Gastrocnemius medialis (tissue), 4 donors: ENCODE measurements around the gene GPC6. TPM values are rescaled to one million over a fixed set of nuclear protein-coding genes. Genes with fewer than 3 reads are reported as not detected.
"Not testable (repeated sequence)": the region's sequence is repeated elsewhere in the genome, so short reads cannot be mapped to it uniquely, and the experiment has no call there.

Source experiments
- ATAC-seq, 2 donors: fragments of 150-250 bp; one replicate each; pipeline ENCODE4 v1.9.1; 2016
- DNase-seq, 2 donors: peaks; one replicate each; pipeline ENCODE4 v3.0.0-alpha.2; 2019
- H3K27ac ChIP-seq, 4 donors: fragments of 200-600 bp; sonication (generic); 1 replicate in 1 of 4; 2 replicates in 3 of 4; pipeline ENCODE4 v1.5.1; 2016 to 2018; ENCODE audit warnings: mild to moderate bottlenecking in 2 of 4, moderate library complexity in 1 of 4
- H3K27me3 ChIP-seq, 3 donors: fragments of 200-600 bp; sonication (generic) in 2 of 3; 1 replicate in 1 of 3; 2 replicates in 2 of 3; pipeline versions ENCODE4 v1.5.1 to v1.6.0; 2016 to 2019; ENCODE audit warnings: mild to moderate bottlenecking in 1 of 3, moderate library complexity in 1 of 3
- H3K36me3 ChIP-seq, 2 donors: fragments of 200-600 bp; sonication (generic) in 1 of 2; one replicate each; pipeline ENCODE4 v1.5.1; 2017 to 2018
- H3K4me1 ChIP-seq, 2 donors: fragments of 200-600 bp; sonication (generic) in 1 of 2; one replicate each; pipeline ENCODE4 v1.5.1; 2016 to 2017; ENCODE audit warnings: mild to moderate bottlenecking in 2 of 2
- H3K4me3 ChIP-seq, 4 donors: fragments of 200-600 bp; sonication (generic) in 3 of 4; 1 replicate in 1 of 4; 2 replicates in 3 of 4; pipeline ENCODE4 v1.5.1; 2016 to 2019; ENCODE audit warnings: mild to moderate bottlenecking in 2 of 4
- H3K9me3 ChIP-seq, 3 donors: fragments of 200-600 bp; sonication (generic) in 2 of 3; 1 replicate in 1 of 3; 2 replicates in 2 of 3; pipeline ENCODE4 v1.5.1; 2016 to 2019
- POLR2A ChIP-seq, 2 donors: fragments of 450-650 bp; IDR thresholded peaks; one replicate each; pipeline ENCODE4 v1.6.1; 2017; ENCODE audit warnings: antibody characterized with exemption in 2 of 2, mild to moderate bottlenecking in 2 of 2, moderate library complexity in 2 of 2
- in situ Hi-C, 4 donors: fragments of 200-750 bp; cut with MboI; loops; one replicate each; pipeline versions ENCODE4 v1.15.0 to v1.8.0; 2017; ENCODE audit warnings: low sequenced_read_pairs in 4 of 4
- intact Hi-C: fragments of 100-400 bp; cut with DNase I; formaldehyde crosslinking; loops from one replicate; pipeline ENCODE4 v1.15.1; 2023; ENCODE audit warnings: low total_unique reads
- total RNA-seq, 4 donors: library from RNA; depleted of rRNA; stranded (reverse); fragments of >200 nt; gene quantifications; one replicate each; pipeline versions ENCODE4 v1.1.0 to v1.2.3, GENCODE V29; 2016
- TF ChIP-seq, protein P1 (sequence below), 5 experiments: fragments of 450-650 bp in 3 of 5; fragments of 200-600 bp in 2 of 5; sonication (generic) in 2 of 5; IDR thresholded peaks in 4 of 5; conservative IDR thresholded peaks in 1 of 5; 1 replicate in 4 of 5; 2 replicates in 1 of 5; pipeline ENCODE4 v1.5.1; 2016 to 2019; ENCODE audit warnings: antibody characterized with exemption in 5 of 5, mild to moderate bottlenecking in 3 of 5, moderate library complexity in 3 of 5

GPC6 gene
- total RNA-seq, 4 donors from 2014 or later: 0.47 to 0.88 (median 0.59) TPM

DNA sequence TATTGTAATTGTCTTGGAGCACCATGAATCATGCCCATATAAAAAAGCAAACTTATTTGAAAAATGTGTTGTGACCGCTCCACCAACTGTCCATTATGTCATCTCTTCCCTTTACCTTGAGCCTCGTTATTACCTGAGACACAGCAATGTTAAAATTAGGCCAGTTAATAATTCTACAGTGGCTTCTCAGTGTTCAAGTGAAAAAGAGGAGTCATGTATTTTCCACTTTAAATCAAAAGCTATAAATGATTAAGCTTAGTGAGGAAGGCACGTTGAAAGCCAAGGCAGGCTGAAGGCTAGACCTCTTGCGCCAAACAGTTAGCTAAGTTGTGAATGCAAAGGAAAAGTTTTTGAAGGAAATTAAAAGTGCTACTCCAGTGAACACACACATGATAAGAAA, 210.5 kb downstream of the GPC6 start:
- Histone ChIP-seq H3K9me3 (no peaks in the 10 kb centered on the region), H3K4me1 (no peaks in the 10 kb centered on the region), H3K4me3 (no peak overlapping the region), H3K27ac (no peak overlapping the region), H3K27me3 (no peaks in the 10 kb centered on the region), H3K36me3 (no peaks in the 10 kb centered on the region)
- TF ChIP-seq, protein P1, sequence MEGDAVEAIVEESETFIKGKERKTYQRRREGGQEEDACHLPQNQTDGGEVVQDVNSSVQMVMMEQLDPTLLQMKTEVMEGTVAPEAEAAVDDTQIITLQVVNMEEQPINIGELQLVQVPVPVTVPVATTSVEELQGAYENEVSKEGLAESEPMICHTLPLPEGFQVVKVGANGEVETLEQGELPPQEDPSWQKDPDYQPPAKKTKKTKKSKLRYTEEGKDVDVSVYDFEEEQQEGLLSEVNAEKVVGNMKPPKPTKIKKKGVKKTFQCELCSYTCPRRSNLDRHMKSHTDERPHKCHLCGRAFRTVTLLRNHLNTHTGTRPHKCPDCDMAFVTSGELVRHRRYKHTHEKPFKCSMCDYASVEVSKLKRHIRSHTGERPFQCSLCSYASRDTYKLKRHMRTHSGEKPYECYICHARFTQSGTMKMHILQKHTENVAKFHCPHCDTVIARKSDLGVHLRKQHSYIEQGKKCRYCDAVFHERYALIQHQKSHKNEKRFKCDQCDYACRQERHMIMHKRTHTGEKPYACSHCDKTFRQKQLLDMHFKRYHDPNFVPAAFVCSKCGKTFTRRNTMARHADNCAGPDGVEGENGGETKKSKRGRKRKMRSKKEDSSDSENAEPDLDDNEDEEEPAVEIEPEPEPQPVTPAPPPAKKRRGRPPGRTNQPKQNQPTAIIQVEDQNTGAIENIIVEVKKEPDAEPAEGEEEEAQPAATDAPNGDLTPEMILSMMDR (IDR thresholded peaks at IDR 0.05 in 4 of 5, conservative IDR thresholded peaks at IDR 0.05 in 1 of 5): no peak
- TF ChIP-seq POLR2A (IDR thresholded peaks at IDR 0.05): no peak
- ATAC-seq: no peak
- in situ Hi-C loops (no loop called here), intact Hi-C loops (no loop called here)
- no peak for DNase-seq

DNA sequence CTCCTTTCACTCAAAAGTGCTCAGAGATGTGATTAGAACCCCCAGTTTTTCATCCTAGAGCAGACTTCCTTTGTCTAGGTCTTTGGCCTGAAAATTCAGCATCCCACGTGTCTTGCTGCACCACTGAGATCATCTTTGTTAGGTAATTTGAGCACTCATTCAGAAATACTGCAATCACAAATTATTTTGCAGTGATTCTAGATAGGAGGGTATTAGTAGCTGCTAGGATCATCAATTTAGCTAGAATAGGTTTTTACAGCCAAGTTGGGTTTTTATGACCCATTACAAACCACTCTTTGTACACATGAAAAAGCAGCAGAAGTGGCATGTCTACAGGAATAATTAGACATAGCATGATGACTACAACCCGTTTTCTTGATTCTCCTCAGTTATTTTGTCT, 219.6 kb downstream of the GPC6 start:
- intact Hi-C loops: no loop called here
- no peaks in the 10 kb centered on the region for H3K4me1 ChIP-seq
- no peaks in the 10 kb centered on the region for H3K27me3 ChIP-seq
- no peaks in the 10 kb centered on the region for H3K36me3 ChIP-seq
- TF ChIP-seq POLR2A (IDR thresholded peaks at IDR 0.05): no peak
- TF ChIP-seq, protein P1 (IDR thresholded peaks at IDR 0.05 in 4 of 5, conservative IDR thresholded peaks at IDR 0.05 in 1 of 5): no peak
- no peak overlapping the region for H3K4me3 ChIP-seq
- in situ Hi-C loops: no loop called here
- ATAC-seq (no peak), DNase-seq (no peak)
- no peak overlapping the region for H3K27ac ChIP-seq
- H3K9me3 ChIP-seq: no peaks in the 10 kb centered on the region

DNA sequence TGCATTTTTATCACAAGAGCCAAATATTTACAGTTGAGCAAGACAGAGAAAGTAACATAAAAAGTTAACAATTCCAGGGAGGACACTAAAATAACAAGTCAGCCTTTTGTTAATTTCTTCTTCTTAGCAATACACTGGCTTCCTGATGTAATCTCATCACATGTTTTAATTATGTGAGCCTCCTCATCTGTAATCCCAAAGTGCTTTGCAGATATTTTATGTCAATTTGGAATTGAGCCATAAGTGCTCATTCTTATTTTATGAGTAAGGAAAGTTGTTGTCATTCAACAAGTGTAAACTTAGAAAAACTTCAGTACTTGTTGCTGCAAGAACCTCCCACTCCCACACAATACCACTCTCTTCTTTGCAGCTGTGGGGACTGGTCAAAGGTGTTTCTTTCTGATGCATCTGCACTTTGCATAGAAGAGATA, 223.6 kb downstream of the GPC6 start:
- Histone ChIP-seq H3K9me3 (no peaks in the 10 kb centered on the region), H3K27me3 (no peaks in the 10 kb centered on the region), H3K27ac (no peak overlapping the region), H3K4me1 (no peaks in the 10 kb centered on the region), H3K4me3 (no peak overlapping the region), H3K36me3 (no peaks in the 10 kb centered on the region)
- no peak for DNase-seq
- no peak for ATAC-seq
- in situ Hi-C loops: no loop called here
- intact Hi-C loops: no loop called here
- TF ChIP-seq POLR2A (IDR thresholded peaks at IDR 0.05): no peak
- TF ChIP-seq, protein P1 (IDR thresholded peaks at IDR 0.05 in 4 of 5, conservative IDR thresholded peaks at IDR 0.05 in 1 of 5): no peak

DNA sequence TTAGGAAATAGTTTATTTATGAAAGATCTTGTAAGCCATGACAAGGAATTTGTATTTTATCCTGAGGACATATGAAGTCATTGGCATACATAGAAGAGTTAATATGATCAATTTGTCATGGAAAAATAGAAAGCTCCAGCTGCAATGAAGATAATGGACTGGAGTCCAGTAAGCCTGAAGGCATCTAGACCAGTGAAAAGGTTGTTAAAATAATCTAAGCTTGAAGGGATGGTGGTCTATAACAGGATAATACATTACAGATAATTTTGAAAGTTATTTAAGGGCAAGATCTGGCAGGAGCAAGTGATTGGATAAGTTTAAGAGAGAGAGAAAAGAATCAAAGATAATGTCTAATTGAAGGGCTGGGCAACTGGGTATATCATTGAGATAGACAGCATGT, 224.2 kb downstream of the GPC6 start:
- intact Hi-C loops: no loop called here
- Histone ChIP-seq H3K27ac (no peak overlapping the region), H3K4me1 (no peaks in the 10 kb centered on the region), H3K9me3 (no peaks in the 10 kb centered on the region), H3K4me3 (no peak overlapping the region), H3K27me3 (no peaks in the 10 kb centered on the region), H3K36me3 (no peaks in the 10 kb centered on the region)
- no peak for TF ChIP-seq POLR2A (IDR thresholded peaks at IDR 0.05)
- TF ChIP-seq, protein P1 (IDR thresholded peaks at IDR 0.05 in 4 of 5, conservative IDR thresholded peaks at IDR 0.05 in 1 of 5): no peak
- no peak for ATAC-seq
- no peak for DNase-seq
- in situ Hi-C loops: no loop called here

DNA sequence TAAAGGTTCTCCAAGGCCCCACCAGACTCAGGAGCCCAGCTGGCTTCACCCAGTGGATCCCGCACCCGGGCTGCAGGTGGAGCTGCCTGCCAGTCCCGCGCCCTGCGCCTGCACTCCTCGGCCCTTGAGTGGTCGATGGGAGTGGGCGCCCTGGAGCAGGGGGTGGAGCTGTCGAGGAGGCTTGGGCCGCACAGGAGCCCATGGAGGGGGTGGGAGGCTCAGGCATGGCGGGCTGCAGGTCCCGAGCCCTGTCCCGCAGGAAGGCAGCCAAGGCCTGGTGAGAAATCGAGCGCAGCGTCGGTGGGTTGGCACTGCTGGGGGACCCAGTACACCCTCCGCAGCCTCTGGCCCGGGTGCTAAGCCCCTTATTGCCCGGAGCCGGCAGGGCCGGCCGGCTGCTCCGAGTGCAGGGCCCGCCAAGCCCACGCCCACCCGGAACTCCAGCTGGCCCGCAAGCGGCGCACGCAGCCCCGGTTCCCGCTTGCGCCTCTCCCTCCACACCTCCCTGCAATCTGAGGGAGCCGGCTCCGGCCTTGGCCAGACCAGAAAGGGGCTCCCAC, 228.1 kb downstream of the GPC6 start:
- in situ Hi-C loops, H3K4me3 ChIP-seq: not testable (repeated sequence)

More for the DNA sequence above, 228.1 kb downstream of the GPC6 start:
- H3K27ac ChIP-seq, H3K36me3 ChIP-seq, intact Hi-C loops, H3K4me1 ChIP-seq, H3K27me3 ChIP-seq, DNase-seq, H3K9me3 ChIP-seq, ATAC-seq: not testable (repeated sequence)
